Skeletal muscle tissue (tissue), 4 donors: ENCODE measurements around the gene LRRFIP1. TPM values are rescaled to one million over a fixed set of nuclear protein-coding genes. Genes with fewer than 3 reads are reported as not detected.
A peak's percentile ranks its signal among the peaks of the same experiment; 100 is the strongest.
"Not testable (repeated sequence)": the region's sequence is repeated elsewhere in the genome, so short reads cannot be mapped to it uniquely, and the experiment has no call there.

Source experiments
- H3K27ac ChIP-seq: one replicate; pipeline ENCODE4 v1.7.0; 2013; ENCODE audit warnings: mild to moderate bottlenecking, low read depth, low read length, inconsistent platforms
- H3K27me3 ChIP-seq, 3 donors: one replicate each; pipeline ENCODE4 v1.7.0; 2013; ENCODE audit warnings: low read length in 3 of 3; ENCODE audit not compliant: control insufficient read depth in 3 of 3, insufficient read depth in 3 of 3
- H3K36me3 ChIP-seq, 3 donors: one replicate each; pipeline ENCODE4 v1.7.0; 2013; ENCODE audit warnings: low read length in 3 of 3; ENCODE audit not compliant: control insufficient read depth in 3 of 3, insufficient read depth in 3 of 3
- H3K4me1 ChIP-seq, 3 donors: one replicate each; pipeline ENCODE4 v1.7.0; 2013; ENCODE audit warnings: low read length in 3 of 3, mild to moderate bottlenecking in 3 of 3; ENCODE audit not compliant: control insufficient read depth in 3 of 3, insufficient read depth in 3 of 3
- H3K4me3 ChIP-seq, 3 donors: one replicate each; pipeline ENCODE4 v1.7.0; 2013; ENCODE audit warnings: low read length in 3 of 3
- H3K9ac ChIP-seq, 3 donors: one replicate each; pipeline ENCODE4 v1.7.0; 2013; ENCODE audit warnings: low read length in 3 of 3, mild to moderate bottlenecking in 3 of 3, moderate library complexity in 2 of 3, low read depth in 1 of 3
- H3K9me3 ChIP-seq, 3 donors: one replicate each; pipeline ENCODE4 v1.7.0; 2013; ENCODE audit warnings: low read length in 3 of 3; ENCODE audit not compliant: control insufficient read depth in 3 of 3
- total RNA-seq: library from RNA; depleted of rRNA; stranded (reverse); fragments of >200 nt; gene quantifications from one replicate; pipeline ENCODE4 v1.2.3, GENCODE V29; 2014
- donor health status: Osteomylitis.

LRRFIP1 gene
- total RNA-seq, 1 donor from 2014 or later = 65.8 TPM

- peak overlapping the region in 1 of 3 donors; percentile 41 for H3K9ac ChIP-seq
- H3K4me1 ChIP-seq = peaks cover 0 to 14% (median 11%) of the 10 kb centered on the region in 3 donors
- no peaks in the 10 kb centered on the region for H3K27me3 ChIP-seq
- no peaks in the 10 kb centered on the region for H3K9me3 ChIP-seq
- H3K36me3 ChIP-seq = peaks cover 58 to 84% (median 76%) of the 10 kb centered on the region in 3 donors
- H3K27ac ChIP-seq = no peak overlapping the region
- H3K4me3 ChIP-seq = no peak overlapping the region
Measured at GRCh38 chr2:237754626-237755248, 127.3 kb downstream of the LRRFIP1 start.

GRCh38 chr2:237757616-237758015 is 130.2 kb downstream of the LRRFIP1 start:
- Histone ChIP-seq H3K9ac (no peak overlapping the region), H3K9me3 (no peaks in the 10 kb centered on the region), H3K36me3 (peaks cover 50 to 82% (median 75%) of the 10 kb centered on the region in 3 donors), H3K4me3 (no peak overlapping the region), H3K4me1 (peaks cover 0 to 14% (median 11%) of the 10 kb centered on the region in 3 donors), H3K27ac (no peak overlapping the region), H3K27me3 (no peaks in the 10 kb centered on the region)

DNA sequence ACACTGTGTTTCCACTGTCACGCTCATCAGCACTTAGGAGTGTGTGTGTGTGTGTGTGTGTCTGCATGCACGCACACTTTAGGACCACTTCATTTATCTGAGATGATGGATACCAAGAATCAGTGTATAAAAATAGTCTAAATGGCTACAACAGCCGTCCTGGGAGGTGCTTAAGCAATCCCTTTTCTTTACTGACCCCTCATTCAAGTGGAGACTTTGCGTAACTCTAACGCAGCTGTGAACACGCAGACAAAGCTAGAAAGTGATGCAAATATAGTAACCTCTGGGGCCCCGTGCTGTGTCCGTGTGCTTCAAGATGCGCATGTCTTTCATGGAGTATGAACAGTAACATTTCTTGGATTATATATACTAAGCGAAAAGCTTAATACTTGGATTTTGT is 130.8 kb downstream of the LRRFIP1 start:
- Histone ChIP-seq H3K27ac (no peak overlapping the region), H3K9ac (no peak overlapping the region), H3K27me3 (no peaks in the 10 kb centered on the region), H3K36me3 (peaks cover 51 to 84% (median 76%) of the 10 kb centered on the region in 3 donors), H3K4me3 (no peak overlapping the region), H3K4me1 (peaks cover 0 to 14% (median 11%) of the 10 kb centered on the region in 3 donors), H3K9me3 (no peaks in the 10 kb centered on the region)

DNA sequence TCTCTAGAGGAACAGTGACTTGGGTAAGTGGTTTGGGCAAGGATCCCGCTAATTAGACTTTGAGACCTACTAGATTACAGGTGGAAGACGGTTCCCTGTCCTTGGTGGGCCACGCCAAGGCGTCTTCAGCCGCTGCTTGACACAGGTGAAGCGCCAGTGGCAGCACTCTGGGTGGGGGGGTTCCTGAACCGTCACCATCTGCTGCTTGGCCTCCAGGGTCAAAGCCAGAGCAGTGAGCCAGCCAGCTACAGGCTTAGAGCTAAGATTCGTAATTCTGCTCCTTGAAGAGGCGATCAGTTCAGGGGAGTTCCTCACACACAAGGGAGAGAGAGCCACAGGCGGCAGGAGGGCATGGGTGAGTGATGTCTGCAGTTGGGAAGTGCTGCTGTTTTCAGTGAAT is 131.8 kb downstream of the LRRFIP1 start:
- Histone ChIP-seq H3K9ac (no peak overlapping the region), H3K4me1 (peaks cover 0 to 14% (median 11%) of the 10 kb centered on the region in 3 donors), H3K27me3 (no peaks in the 10 kb centered on the region), H3K36me3 (peaks cover 54 to 87% (median 76%) of the 10 kb centered on the region in 3 donors), H3K4me3 (no peak overlapping the region), H3K9me3 (no peaks in the 10 kb centered on the region), H3K27ac (no peak overlapping the region)

DNA sequence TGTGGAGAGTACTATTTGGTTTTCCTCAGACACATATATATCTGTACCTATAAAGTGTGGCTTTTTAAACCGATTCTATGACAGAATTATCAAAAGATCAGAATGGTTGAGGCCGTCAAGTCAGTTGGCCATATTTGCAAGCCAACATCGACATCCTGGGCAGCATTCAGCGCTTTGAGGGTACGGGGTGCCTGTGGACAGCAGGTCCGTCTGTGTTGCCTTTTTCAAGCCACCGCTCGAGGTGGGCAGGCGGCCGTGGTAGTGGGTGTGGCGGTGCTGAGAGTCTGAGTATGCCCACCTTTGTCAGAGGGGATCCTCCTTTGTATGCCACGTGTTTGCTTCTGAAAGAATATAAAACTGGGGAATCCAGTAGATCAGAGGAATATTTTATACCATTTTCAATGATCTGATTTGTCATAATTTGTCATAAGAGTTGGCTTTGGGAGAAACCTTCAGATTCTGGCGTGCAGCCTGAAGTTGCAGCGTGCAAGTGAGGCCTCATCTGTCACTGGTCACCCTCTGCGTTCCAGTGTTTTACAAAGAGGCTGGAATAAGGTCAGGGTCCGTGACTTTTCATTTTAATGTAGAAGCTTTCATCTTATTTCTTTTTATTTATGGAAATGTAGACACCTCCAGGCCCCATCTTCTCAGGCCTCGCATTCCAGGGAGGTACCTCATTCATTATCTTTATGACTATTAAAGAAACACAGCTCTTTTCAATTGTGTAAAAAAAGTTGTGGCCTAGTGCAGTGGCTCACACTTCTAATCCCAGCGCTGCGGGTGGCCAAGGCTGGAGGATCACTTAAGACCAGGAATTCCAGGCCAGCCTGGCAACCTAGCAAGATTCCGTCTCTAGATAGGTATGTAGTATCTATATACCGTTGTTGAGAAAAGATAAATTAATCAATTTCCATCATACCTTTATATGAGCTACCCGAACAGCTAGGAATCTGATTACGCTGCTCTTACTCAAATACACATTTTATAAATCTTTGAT is 133.4 kb downstream of the LRRFIP1 start:
- no peaks in the 10 kb centered on the region for H3K27me3 ChIP-seq
- H3K4me1 ChIP-seq = peaks cover 0 to under 1% (median under 1%) of the 10 kb centered on the region in 3 donors
- H3K9me3 ChIP-seq = no peaks in the 10 kb centered on the region
- H3K9ac ChIP-seq = no peak overlapping the region
- no peak overlapping the region for H3K27ac ChIP-seq
- peaks cover 44 to 76% (median 62%) of the 10 kb centered on the region in 3 donors for H3K36me3 ChIP-seq
- H3K4me3 ChIP-seq = no peak overlapping the region

DNA sequence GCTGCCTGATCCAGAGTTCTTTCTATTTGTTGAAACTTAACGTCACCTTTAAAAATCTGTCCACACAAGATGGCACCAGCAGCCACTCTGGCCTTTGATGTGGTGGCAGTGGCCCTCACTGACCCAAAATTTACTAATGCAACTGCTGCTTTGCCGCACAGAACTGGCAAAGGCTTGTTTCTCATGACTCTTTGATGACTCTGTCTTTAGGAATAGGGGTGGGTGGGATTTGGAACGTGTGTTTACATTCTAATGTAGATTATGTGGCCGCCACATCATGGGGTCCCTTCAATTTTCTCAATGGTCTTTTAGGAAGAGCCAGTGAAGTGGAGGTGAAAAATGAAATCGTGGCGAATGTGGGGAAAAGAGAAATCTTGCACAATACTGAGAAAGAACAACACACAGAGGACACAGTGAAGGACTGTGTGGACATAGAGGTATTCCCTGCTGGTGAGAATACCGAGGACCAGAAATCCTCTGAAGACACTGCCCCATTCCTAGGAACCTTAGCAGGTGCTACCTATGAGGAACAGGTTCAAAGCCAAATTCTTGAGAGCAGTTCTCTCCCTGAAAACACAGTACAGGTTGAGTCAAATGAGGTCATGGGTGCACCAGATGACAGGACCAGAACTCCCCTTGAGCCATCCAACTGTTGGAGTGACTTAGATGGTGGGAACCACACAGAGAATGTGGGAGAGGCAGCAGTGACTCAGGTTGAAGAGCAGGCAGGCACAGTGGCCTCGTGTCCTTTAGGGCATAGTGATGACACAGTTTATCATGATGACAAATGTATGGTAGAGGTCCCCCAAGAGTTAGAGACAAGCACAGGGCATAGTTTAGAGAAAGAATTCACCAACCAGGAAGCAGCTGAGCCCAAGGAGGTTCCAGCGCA is 135.2 kb downstream of the LRRFIP1 start:
- H3K9me3 ChIP-seq, H3K4me3 ChIP-seq, H3K27ac ChIP-seq, H3K27me3 ChIP-seq, H3K9ac ChIP-seq: not testable (repeated sequence)
- peaks cover 3 to 11% (median 7%) of the 10 kb centered on the region in 3 donors for H3K4me1 ChIP-seq
- H3K36me3 ChIP-seq = peaks cover 35 to 70% (median 53%) of the 10 kb centered on the region in 3 donors

DNA sequence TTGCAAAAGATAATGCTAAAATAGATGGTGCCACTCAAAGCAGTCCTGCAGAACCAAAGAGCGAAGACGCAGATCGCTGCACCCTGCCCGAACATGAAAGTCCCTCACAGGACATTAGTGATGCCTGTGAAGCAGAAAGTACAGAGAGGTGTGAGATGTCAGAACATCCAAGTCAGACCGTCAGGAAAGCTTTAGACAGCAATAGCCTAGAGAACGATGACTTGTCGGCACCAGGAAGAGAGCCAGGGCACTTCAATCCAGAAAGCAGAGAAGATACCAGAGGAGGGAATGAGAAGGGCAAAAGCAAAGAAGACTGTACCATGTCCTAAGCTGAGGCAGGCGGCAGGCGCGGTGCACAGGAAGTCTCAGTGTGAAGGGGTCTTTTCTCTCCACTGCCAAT is 136.4 kb downstream of the LRRFIP1 start:
- Histone ChIP-seq H3K27me3 (no peaks in the 10 kb centered on the region), H3K9ac (no peak overlapping the region), H3K27ac (no peak overlapping the region), H3K36me3 (peaks cover 27 to 59% (median 42%) of the 10 kb centered on the region in 3 donors), H3K4me3 (no peak overlapping the region), H3K9me3 (no peaks in the 10 kb centered on the region), H3K4me1 (peaks cover 3 to 11% (median 7%) of the 10 kb centered on the region in 3 donors)

- H3K4me3 ChIP-seq, H3K9ac ChIP-seq, H3K9me3 ChIP-seq, H3K27ac ChIP-seq, H3K27me3 ChIP-seq: not testable (repeated sequence)
- Histone ChIP-seq H3K36me3 (peaks cover 29 to 56% (median 40%) of the 10 kb centered on the region in 3 donors), H3K4me1 (peaks cover 3 to 11% (median 7%) of the 10 kb centered on the region in 3 donors)
Measured at GRCh38 chr2:237765122-237765521, 137.7 kb downstream of the LRRFIP1 start.

- H3K27me3 ChIP-seq = no peaks in the 10 kb centered on the region
- peaks cover 21 to 56% (median 39%) of the 10 kb centered on the region in 3 donors for H3K36me3 ChIP-seq
- H3K9ac ChIP-seq = no peak overlapping the region
- no peak overlapping the region for H3K27ac ChIP-seq
- H3K4me1 ChIP-seq = peaks cover 3 to 11% (median 7%) of the 10 kb centered on the region in 3 donors
- no peaks in the 10 kb centered on the region for H3K9me3 ChIP-seq
- H3K4me3 ChIP-seq = no peak overlapping the region
Measured at GRCh38 chr2:237765875-237766274, 138.5 kb downstream of the LRRFIP1 start.
